HG03457 (cell line): ENCODE data around the gene CPSF3.

Source experiments
- ATAC-seq: cut with Tn5 transposase; IDR thresholded peaks from one replicate; pipeline ENCODE4 v1.9.1; 2021; ENCODE audit warnings: moderate number of reproducible peaks; ENCODE audit not compliant: unreplicated experiment

The CPSF3 gene

DNA sequence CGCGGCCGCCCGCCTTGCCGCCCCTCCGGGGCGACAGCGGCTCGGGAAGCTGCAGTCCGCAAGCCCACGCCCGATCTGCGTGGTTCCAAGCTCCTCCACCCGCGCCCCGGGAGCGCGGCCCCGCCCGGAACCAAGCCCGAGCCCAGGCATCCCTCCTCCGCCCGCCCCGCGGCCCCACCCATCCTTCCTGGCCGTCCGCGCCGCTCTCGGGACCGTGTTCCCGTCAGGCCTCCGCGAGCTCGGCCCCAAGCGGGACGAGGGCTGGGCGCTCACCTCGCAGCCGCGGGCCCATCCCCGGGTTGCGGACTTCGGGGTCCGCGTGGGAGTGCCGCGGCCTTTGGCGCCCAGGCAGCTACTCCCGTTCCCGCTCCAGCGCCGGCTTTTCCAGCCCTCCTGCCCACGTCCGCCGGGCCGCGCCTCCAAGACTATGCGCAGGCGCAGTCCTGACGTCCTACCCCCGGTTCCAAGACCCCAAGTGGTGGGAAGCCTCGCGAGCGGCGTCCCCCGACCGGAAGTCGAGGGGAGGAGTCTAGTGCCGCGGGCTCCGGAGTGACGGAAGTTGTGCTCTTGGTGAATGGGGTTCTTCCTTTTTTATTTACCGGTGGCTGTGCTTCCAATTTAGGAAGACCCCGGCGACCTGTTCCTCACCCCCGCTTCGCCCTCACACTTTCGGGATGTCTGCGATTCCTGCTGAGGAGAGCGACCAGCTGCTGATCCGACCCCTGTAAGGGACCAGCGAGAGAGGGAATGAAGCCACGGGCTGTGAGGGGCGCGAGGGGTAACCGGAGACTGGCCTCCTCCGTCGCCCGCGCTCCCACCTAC is at the start of gene CPSF3, which contains the start of gene ITGB1BP1:
TSS of gene CPSF3 (plus strand) at position 555 of the 822 bp plus-strand sequence. CDS start at position 675, 120 bp downstream.
TSS of gene ITGB1BP1 (minus strand) at position 429 of the 822 bp plus-strand sequence. CDS start 4,831 bp downstream, outside the sequence.
- peak; percentile 66 for ATAC-seq

DNA sequence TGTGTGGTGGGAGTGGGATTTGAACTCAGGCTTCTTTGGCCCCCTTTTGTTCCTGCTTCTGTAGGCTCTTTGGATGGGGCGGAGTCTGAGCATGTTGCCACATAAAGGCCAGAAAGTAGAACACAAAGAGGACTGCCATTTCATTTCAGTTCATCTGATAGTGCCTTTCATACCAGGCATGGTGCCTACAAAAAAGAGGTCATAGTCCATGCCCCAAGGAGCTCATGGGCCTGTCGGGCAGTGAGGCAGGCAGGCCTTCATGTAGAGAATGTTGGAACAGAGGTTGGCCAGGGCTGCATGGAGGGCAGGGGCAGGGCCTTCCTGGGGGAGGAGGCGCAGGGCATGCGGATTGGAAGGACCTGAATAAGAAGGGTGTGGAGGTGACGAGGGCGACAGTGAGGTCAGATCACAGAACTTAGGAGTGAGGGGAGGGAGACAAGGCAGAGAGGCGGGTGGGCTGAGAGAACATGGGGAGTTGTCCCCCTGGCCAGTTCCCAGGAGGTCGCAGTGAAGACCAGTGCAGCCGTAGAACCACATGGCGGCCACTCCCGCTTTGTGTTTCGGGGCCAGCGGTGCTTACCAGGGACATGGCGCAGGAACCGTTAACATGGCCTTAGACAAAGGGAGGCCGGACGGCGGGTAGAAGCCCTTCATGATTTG is 49.3 kb upstream of the CPSF3 start:
- ATAC-seq = no peak

DNA sequence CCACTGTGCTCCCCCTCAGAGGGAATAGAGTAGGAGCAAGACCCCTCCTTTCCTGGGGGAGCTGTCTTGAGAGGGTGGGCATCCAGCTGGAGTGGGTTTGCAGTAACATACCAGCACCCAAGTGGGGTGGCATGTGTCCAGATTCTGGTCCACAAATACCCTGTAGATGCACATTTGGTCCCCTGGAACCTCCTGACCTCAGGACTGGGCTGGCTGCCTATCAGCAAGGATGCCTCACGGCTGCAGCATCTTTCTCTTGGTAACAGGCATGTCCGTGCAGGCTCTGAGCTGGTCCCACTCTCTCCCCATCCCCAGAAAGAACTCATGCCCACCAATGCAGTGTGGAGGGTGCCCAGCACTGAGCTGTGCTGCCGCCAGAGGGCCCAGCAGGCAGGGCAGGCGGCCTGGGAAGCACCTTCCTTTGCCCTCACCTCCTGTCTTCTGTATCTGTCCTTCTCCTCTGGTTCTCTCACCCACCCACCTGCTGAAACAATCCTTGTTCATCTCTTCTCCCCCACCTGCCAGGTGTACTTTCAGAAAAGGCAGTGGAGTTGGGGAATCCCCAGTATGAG is 47.5 kb upstream of the CPSF3 start:
- no peak for ATAC-seq

DNA sequence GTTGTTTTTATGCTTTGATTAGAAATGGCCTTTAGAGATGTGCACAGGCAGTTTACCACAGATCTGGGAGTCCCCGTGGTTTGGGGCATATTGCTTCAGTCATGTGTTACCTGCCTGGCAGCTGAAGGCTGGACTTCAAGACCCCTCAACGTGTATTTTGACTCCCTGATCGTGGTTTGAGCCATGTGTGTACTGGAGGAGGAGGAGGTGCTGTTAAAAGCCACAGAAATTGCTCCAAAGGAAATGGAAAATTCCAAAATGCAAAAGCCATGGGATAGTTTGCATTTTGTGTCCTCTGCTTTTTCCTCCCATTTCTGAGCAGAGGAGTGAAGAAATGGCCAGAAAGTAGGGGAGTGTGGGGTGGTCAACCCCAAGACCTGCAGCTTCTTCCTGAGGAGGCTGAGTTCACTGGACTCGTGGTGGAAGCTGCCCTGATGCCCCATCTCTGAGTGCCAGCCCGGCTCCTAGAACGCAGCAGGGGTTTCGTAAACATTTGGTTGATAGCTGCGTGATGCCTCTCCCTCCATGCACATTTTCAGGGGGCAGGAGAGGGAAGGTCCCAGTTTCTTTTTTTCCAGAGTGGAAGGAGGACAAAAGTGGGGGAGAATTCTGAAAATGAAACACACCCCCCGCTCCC is 45.9 kb upstream of the CPSF3 start:
- no peak for ATAC-seq

DNA sequence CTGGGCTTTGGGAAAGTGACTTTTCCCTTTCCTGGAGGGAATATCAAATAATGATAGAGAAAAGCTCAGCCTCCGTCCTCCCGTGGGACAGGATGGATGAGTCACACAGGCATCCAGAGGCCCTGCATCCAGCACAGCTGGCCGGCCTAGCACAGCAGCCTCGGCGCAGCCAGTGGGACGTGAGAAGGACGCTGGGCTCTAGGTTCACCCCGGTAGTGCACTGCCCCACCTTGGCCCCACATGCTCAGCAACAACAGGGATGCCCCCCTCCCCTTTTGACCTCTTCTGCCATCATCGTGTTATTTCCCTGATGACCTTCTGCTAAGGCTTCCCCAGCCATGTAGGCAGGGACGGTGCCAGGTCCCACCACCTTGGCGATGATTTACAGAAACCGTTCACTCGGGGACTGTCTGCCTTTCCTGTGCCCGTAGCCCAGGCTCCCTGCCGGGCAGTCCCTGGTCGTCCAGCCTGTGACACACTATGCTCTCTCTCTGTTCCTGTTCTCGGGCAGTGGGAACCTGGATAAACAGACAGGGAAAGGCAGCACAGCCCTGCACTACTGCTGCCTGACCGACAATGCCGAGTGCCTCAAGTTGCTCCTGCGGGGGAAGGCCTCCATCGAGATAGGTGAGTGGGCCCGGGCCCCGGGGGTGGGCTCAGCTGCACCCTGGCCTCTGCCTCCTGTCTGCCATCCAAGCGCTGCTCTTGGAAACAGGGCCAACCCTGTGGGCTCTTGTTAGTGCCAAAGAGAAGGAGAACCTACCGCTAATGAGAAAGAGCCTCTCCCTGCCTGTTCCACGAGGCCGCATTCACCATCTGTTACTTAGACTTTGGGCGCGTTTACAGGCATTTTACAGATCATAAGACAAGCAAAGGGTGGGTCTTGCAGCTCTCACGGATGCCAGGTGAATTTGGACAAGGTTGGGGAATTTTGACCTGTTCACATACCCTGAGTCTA is 44.7 kb upstream of the CPSF3 start:
- no peak for ATAC-seq

DNA sequence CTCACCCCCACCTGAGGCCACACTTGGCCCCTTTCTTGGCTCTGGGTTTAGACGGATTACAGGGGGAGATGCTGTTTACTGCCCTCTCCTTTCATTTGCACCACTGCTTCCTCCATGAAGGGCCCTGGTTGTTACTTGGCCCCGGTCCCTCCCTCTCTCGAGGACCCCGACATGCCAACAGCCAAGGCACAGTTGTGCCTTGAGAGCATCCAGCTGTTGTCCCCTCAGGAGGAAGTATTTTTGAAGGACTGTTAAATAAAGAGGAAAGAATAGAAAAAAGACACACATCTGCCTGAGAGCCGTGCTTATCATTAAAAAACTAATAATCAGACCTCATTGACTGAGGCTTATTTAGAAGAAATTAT is 44.1 kb upstream of the CPSF3 start:
- no peak for ATAC-seq

DNA sequence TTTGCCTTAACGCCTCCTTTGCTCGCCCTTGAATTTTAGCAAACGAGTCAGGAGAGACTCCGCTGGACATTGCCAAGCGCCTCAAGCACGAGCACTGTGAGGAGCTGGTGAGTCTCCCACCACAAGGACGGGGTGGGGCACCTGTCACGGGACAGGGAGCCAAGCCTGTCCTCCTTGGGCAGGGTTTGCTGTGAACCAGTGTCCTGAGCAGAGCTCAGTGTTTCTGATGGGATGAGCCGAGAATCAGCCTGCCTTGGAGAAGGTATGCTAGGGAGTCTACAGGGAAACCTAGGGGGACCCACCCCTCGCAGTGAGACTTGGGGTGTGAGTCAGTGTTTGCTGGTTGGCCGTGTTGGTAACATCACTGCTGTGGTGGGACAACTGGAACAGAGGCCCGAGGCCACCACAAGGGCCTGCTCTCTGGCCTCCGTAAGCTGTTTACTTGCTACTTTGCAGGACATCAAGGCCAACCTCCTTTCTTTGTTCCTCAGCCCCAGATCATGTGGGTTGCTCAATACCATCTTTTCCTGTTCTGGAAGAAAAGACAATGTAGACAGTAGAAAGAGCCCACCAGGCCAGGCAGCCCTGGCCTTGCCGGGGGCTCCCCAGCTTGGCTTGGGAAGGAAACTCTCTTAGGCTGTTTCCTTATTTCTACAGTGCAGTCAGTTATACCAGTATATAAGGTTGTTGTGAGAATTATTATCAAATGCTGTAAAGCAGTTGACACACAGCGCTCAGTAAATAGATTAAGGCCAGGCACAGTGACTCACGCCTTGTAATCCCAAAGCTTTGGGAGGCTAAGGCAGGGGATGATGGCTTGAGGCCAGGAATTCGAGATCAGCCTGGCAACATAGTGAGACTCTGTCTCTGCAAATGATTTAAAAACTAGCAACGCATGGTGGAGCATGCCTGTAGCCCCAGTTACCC is 42.5 kb upstream of the CPSF3 start:
- ATAC-seq = no peak

DNA sequence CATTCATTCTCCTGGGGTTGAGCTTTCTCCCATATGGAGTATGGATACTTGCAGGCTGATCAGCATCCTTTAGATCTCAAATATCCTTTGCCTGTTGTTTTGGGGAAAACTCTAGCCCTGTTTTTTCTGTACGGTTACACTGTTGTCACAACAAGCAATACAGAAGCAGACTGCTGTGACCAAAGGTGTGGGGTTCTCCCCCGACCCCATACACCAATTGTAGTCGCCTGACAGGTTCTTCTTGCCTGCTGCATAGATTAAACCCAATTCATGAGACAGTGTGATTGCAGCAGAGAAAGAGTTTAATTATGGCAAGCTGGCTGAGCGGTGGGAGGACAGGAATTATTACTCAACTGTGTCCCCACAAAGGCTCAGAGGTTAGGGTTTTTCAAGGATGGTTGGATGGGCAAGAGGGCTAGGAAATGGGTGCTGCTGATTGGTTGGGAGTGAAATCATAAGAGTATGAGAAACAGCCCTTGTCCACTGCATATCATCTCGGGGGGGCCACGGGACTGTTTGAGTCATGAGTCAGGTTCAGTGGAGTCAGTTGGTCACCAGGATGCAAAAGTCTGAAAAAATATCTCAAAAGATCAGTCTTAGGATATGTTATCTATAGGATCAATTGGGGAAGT is 40.7 kb upstream of the CPSF3 start:
- no peak for ATAC-seq

DNA sequence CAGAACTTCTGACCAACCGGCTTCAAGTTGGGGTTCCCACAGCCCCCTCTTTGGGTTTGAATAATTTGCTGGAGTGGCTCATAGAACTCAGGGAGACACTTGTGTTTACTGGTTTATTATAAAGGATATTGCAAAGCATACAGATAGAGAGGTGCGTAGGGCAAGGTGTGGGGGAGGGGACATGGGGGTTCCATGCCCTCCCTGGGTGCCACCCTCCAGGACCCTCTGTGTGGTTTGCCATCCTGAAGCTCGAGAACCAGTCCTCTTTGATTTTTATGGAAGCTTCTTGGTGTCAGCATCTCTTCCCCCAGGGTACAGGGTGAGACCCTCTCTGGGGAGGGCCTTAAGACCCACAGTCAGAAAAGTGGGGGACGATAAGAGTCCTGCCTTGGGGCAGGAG is 38.9 kb upstream of the CPSF3 start:
- ATAC-seq = no peak

DNA sequence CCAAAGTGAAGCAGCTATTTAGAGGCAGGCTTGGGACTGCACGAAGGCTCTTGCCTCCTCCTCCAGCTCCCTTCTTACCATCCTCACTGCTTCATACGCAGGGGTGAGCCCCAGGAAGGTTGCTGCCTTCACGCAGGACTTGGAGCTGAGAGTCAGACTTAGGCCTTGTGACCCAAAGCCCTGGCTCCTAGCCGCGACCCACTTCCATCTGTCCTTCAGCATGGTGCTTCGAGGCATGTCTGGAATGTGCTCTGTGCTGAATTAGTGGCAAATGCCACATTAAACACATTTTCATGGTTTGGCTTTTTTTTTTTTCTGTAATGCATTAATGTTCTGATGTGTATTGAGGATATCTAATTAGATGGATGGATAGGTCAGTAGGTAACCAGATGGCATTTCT is 37.6 kb upstream of the CPSF3 start:
- ATAC-seq = no peak

DNA sequence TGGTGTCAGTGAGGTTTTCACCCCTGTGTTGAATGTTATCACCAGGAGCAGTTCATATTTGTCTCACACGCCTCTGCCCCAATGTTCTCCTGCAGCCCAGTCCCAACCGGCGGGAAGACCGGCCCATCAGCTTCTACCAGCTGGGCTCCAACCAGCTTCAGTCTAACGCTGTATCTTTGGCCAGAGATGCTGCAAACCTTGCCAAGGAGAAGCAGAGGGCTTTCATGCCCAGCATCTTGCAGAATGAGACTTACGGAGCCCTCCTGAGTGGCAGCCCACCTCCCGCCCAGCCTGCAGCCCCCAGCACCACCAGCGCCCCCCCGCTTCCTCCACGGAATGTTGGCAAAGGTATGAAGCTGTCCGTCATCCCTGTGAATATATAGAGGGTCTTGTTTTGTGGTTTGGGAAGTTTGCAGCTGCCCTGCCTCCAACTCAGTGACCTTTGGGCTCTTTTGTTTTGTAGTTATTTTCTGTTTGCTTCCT is 35.2 kb upstream of the CPSF3 start:
- ATAC-seq = no peak

DNA sequence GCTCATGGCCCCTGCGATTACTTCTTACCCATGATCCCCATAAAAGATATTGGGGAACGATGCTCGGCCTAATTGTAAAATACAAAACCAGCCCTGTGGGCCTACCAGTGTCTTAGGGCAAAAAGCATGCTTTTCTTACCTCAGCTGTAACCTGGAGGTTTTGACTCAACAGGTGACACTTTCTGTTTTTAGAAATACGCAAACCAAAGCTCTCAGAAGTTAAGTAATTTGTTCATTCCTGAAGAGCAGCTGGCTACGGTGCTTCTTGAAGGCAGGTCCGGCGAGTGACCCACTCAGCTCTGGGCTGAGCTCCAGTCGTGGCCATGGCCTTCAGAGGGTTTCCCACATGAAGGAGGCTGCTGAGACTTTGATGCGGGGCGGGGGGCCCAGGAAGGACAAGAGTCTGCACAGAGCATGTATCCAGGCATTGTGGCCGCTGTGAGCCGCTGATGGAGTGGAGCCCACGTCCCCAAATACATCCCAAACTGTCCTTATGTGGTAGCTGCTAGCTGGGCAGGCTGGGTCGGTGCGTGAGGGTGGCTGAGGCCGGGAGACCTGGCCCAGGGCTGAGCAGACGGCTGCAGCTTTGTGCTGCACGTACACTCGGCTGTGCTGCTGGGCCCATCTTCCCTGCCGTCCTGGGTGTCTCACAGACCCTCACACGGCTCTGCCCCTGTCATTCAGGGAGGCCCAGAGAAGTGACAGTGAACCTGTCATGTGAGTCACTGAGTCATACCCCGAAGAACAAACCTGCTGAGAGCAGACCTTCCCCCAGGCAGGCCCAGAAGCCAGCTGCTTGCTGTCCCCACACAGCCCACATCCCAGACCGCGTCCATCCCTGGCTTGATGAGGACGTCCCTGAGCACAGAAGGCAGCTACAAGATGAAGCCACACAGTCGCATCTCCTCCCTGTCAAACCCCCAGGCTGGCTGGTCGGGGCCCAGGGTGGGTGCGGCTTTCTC is 34.2 kb upstream of the CPSF3 start:
- ATAC-seq = no peak

DNA sequence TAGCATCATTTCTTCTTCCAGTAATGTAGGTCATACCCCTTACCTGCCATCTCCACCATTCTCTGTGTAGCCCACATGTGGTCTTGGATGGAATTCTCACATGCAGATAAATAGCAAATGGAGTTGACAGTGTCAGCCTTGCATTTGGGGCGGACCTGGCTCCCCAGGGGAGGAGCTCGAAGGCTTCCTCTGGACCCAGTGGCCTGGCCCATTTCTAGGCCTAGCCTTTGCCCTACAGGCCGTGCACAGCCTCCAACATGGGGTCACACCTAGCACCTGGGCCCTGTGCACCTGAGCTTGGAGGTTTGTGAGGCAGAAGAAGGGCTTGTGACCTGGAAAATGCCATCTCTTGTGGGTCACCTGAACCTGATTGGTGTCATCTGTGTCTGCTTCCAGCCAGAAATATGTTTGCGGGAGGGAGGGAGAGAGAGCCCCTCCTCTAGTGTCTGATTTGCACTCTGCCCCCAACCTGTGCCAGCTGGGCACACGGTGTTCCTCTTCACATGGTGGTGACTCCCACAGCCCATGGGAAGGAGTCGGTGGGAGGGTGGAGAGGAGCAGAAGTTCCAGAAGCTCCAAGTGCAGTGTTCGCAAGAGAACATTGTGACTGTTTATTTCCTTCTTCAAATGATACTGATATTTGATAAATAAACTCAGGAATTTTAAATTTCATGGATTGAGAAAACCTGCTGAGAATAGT is 33.2 kb upstream of the CPSF3 start:
- no peak for ATAC-seq

DNA sequence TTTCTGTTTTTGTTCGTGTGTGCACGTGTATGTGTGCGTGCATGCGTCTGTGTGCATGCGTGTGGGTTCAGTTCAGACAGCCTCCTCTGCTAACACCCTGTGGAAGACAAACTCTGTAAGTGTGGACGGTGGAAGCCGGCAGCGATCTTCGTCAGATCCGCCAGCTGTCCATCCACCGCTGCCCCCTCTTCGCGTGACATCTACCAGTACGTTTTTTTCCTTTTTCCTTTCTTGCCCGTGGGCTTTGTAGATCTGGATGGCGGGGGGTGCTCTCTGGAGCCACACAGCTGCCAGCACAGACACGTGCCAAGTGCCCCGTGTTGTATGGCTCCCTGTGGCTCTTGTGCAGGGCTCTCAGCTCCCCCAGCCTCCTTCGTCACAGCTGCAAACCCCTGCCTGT is 32.5 kb upstream of the CPSF3 start:
- no peak for ATAC-seq

DNA sequence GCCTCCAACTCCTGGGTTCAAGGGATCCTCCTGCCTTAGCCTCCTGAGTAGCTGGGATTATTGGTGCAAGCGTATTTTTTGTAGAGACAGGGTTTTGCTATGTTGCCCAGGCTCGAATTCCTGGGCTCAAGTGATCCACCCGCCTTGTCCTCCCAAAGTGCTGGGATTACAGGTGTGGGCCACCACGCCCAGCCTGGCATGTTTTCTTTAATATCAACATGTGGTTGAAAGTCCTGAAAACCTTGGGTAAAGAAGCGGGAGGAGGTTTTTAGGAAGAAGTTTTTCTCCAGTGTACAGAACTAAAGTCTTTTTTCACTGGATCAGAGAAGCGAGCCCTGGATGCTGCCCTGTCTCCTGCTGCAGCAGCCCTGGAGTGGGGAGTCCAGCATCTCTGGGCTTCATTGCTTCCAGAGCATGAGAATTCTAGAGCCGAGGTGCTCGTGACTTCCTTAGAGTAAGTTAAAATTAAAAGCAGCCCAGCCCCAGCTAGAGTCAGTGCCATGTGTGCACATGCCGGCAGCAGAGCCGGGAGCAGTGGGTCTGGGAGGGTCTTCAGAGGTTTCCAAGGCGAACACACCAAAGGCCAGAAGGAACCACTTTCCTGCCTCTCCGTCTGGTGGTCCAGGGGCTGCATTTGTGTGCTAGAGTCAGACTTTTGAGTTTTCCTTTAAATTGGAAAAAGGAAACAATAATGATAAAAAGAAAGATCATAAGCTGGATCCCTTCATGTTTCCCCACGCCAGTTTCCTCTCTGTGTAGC is 31.3 kb upstream of the CPSF3 start:
- ATAC-seq = no peak
